Upper lobe of left lung (tissue), 4 donors: ENCODE measurements around the gene OTOS.

Source experiments
- CTCF ChIP-seq, 6 experiments: fragments of 450-650 bp in 4 of 6; fragments of 200-600 bp in 2 of 6; sonication (generic) in 2 of 6; IDR thresholded peaks; one replicate each; pipeline ENCODE4 v1.5.1; 2016 to 2019; ENCODE audit warnings: antibody characterized with exemption in 6 of 6
- EP300 ChIP-seq, 4 donors: sonication (generic); formaldehyde crosslinking; IDR thresholded peaks; one replicate each; pipeline ENCODE4 v1.5.1; 2017; ENCODE audit warnings: antibody characterized with exemption in 4 of 4, control low read depth in 2 of 4
- POLR2A ChIP-seq, 4 donors: fragments of 450-650 bp; IDR thresholded peaks; one replicate each; pipeline ENCODE4 v1.5.1; 2016 to 2017; ENCODE audit warnings: antibody characterized with exemption in 4 of 4, mild to moderate bottlenecking in 2 of 4
- POLR2AphosphoS5 ChIP-seq, 2 donors: sonication (generic); formaldehyde crosslinking; IDR thresholded peaks; one replicate each; pipeline ENCODE4 v1.5.1; 2017; ENCODE audit warnings: antibody characterized with exemption in 2 of 2

DNA sequence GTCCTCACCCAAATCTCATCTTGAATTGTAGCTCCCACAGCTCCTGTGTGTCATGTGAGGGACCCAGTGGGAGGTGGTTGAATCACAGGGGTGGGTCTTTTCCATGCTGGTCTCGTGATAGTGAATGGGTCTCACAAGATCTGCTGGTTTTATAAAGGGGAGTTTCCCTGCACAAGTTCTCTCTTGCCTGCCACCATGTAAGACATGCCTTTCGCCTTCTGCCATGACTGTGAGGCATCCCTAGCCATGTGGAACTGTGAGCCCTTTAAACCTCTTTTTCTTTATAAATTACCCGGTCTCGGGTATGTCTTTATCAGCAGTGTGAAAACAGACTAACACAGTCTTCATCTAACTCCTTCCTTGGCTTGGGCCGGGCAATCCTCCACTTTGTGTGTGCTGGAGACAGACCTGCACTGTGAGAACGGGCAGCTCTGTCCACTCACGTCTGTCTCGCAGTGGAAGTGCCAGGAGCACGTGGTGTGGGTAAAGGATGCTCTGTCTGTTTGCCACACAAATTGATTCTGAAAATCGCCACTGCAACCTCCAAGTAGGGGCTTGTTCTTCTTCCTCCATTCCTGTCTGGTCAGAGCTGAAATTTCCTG, 47.6 kb upstream of the OTOS start:
- TF ChIP-seq CTCF (IDR thresholded peaks at IDR 0.05) (no peak), POLR2A (IDR thresholded peaks at IDR 0.05) (no peak), EP300 (IDR thresholded peaks at IDR 0.05) (no peak), POLR2AphosphoS5 (IDR thresholded peaks at IDR 0.05) (no peak)
